ENCODE data around the gene PGM2L1.

PGM2L1 gene

GRCh38 chr11:74297484-74297883 lies 100.7 kb downstream of the PGM2L1 start:
- Histone ChIP-seq H3K4me1 (ENCODE audit: low read length) (no peaks in the 10 kb centered on the region), H3K9me3 (ENCODE audit: insufficient read depth, low read length) (no peaks in the 10 kb centered on the region), H3K27ac (ENCODE audit: low read length) (no peak overlapping the region), H3K9ac (ENCODE audit: low read length) (no peak overlapping the region), H3K27me3 (ENCODE audit: low read depth, low read length) (no peaks in the 10 kb centered on the region), H3K36me3 (replicated peaks; ENCODE audit: low read depth, low read length) (no peaks in the 10 kb centered on the region), H4K20me1 (ENCODE audit: insufficient read depth, low read length) (no peaks in the 10 kb centered on the region), H3K4me3 (ENCODE audit: low read length) (no peak overlapping the region), H3K4me2 (ENCODE audit: low read length) (no peak overlapping the region), H2AFZ (ENCODE audit: low read depth, low read length) (no peak overlapping the region), H3K79me2 (ENCODE audit: low read length) (no peaks in the 10 kb centered on the region)
- TF ChIP-seq CTCF (IDR thresholded peaks at IDR 0.05; ENCODE audit: low read depth, low read length) (no peak), EZH2phosphoT487 (IDR thresholded peaks at IDR 0.05; ENCODE audit: low read depth) (no peak)

DNA sequence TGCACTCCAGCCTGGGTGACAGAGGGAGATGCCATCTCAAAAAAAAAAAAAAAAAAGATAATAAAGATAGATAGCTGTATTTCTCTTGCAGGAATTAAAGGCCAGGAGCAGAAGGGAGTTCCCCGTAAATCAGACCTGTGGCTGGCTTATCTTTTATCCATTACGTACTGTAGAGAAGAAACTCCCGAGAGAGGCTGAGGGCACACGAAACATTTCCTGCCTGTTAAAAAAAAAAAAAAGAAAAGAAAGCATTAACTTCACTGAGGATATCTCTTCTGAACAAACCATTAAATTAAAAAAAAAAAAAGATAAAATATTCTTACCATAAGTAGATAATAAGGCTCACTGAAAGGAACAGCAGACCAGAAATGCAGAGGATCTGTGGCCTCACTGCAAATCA lies 109.3 kb downstream of the PGM2L1 start:
- no peaks in the 10 kb centered on the region for H3K27me3 ChIP-seq (ENCODE audit: low read depth, low read length)
- no peaks in the 10 kb centered on the region for H3K9me3 ChIP-seq (ENCODE audit: insufficient read depth, low read length)
- no peaks in the 10 kb centered on the region for H3K79me2 ChIP-seq (ENCODE audit: low read length)
- TF ChIP-seq EZH2phosphoT487 (IDR thresholded peaks at IDR 0.05; ENCODE audit: low read depth) (no peak), CTCF (IDR thresholded peaks at IDR 0.05; ENCODE audit: low read depth, low read length) (no peak)
- peaks cover 14% of the 10 kb centered on the region for H3K4me1 ChIP-seq (ENCODE audit: low read length)
- H3K9ac ChIP-seq (ENCODE audit: low read length) = no peak overlapping the region
- no peaks in the 10 kb centered on the region for H3K36me3 ChIP-seq (replicated peaks; ENCODE audit: low read depth, low read length)
- H2AFZ ChIP-seq (ENCODE audit: low read depth, low read length) = no peak overlapping the region
- H3K4me2 ChIP-seq (ENCODE audit: low read length) = no peak overlapping the region
- H3K27ac ChIP-seq (ENCODE audit: low read length) = no peak overlapping the region
- no peaks in the 10 kb centered on the region for H4K20me1 ChIP-seq (ENCODE audit: insufficient read depth, low read length)
- no peak overlapping the region for H3K4me3 ChIP-seq (ENCODE audit: low read length)

DNA sequence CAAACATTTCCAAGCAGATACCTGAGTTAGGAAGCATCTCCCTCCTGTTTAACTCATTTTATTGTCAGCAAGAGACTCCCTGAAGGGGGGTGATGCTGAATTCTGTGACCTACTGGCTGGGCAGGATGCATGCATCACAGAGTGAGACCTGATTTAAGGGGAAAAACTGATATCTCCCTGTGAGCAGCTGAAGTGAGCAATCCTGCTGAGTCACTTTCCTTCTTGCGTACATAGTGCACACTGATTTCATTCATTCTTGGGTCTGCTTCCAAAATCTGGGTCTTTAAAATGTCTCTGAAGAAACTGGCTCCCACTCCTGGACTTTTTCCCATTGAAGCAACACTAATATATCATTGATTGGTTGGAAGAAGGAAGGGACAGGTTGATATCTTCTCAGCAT lies 110.1 kb downstream of the PGM2L1 start:
- H3K4me1 ChIP-seq (ENCODE audit: low read length) = peaks cover 14% of the 10 kb centered on the region
- no peaks in the 10 kb centered on the region for H3K27me3 ChIP-seq (ENCODE audit: low read depth, low read length)
- no peaks in the 10 kb centered on the region for H3K79me2 ChIP-seq (ENCODE audit: low read length)
- no peaks in the 10 kb centered on the region for H3K36me3 ChIP-seq (replicated peaks; ENCODE audit: low read depth, low read length)
- H3K9me3 ChIP-seq (ENCODE audit: insufficient read depth, low read length) = no peaks in the 10 kb centered on the region
- no peaks in the 10 kb centered on the region for H4K20me1 ChIP-seq (ENCODE audit: insufficient read depth, low read length)
- H3K4me2 ChIP-seq (ENCODE audit: low read length) = no peak overlapping the region
- no peak overlapping the region for H3K27ac ChIP-seq (ENCODE audit: low read length)
- H3K9ac ChIP-seq (ENCODE audit: low read length) = no peak overlapping the region
- H3K4me3 ChIP-seq (ENCODE audit: low read length) = no peak overlapping the region
- no peak overlapping the region for H2AFZ ChIP-seq (ENCODE audit: low read depth, low read length)
- TF ChIP-seq CTCF (IDR thresholded peaks at IDR 0.05; ENCODE audit: low read depth, low read length) (no peak), EZH2phosphoT487 (IDR thresholded peaks at IDR 0.05; ENCODE audit: low read depth) (no peak)

- H2AFZ ChIP-seq (ENCODE audit: low read depth, low read length) = no peak overlapping the region
Measured at GRCh38 chr11:74284466-74284865, 113.8 kb downstream of the PGM2L1 start.

More at GRCh38 chr11:74284466-74284865, 113.8 kb downstream of the PGM2L1 start:
- Histone ChIP-seq H3K9ac (ENCODE audit: low read length) (no peak overlapping the region), H3K36me3 (replicated peaks; ENCODE audit: low read depth, low read length) (no peaks in the 10 kb centered on the region), H3K79me2 (ENCODE audit: low read length) (no peaks in the 10 kb centered on the region), H3K4me2 (ENCODE audit: low read length) (no peak overlapping the region), H3K4me1 (ENCODE audit: low read length) (peaks cover 14% of the 10 kb centered on the region), H3K9me3 (ENCODE audit: insufficient read depth, low read length) (no peaks in the 10 kb centered on the region), H3K4me3 (ENCODE audit: low read length) (no peak overlapping the region), H3K27me3 (ENCODE audit: low read depth, low read length) (no peaks in the 10 kb centered on the region), H4K20me1 (ENCODE audit: insufficient read depth, low read length) (no peaks in the 10 kb centered on the region), H3K27ac (ENCODE audit: low read length) (no peak overlapping the region)
- TF ChIP-seq CTCF (IDR thresholded peaks at IDR 0.05; ENCODE audit: low read depth, low read length) (no peak), EZH2phosphoT487 (IDR thresholded peaks at IDR 0.05; ENCODE audit: low read depth) (no peak)
